Neural cell (in vitro differentiated cells): Measurements from ENCODE around the gene NGB.
A peak's percentile ranks its signal among the peaks of the same experiment; 100 is the strongest.

Experiments
- CTCF ChIP-seq: fragments of 450-650 bp; IDR thresholded peaks from 2 replicates; pipeline ENCODE4 v1.5.1; 2014; ENCODE audit warnings: antibody characterized with exemption, mild to moderate bottlenecking, moderate library complexity; ENCODE audit not compliant: poor library complexity, severe bottlenecking
- EP300 ChIP-seq: fragments of 450-650 bp; conservative IDR thresholded peaks from 2 replicates; pipeline ENCODE4 v1.6.1; 2014; ENCODE audit warnings: antibody characterized with exemption, mild to moderate bottlenecking, moderate library complexity; ENCODE audit not compliant: poor library complexity, severe bottlenecking
- EZH2 ChIP-seq: fragments of 200-600, 300-800 bp; shearing (Covaris generic), sonication (generic); IDR thresholded peaks from 2 replicates; pipeline ENCODE4 v1.6.1; 2014; ENCODE audit warnings: antibody characterized with exemption, low read length, borderline replicate concordance, mild to moderate bottlenecking; ENCODE audit not compliant: insufficient read depth, poor library complexity, severe bottlenecking
- MXI1 ChIP-seq: fragments of 450-650 bp; conservative IDR thresholded peaks from 2 replicates; pipeline ENCODE4 v1.6.1; 2014; ENCODE audit warnings: antibody characterized with exemption, mild to moderate bottlenecking; ENCODE audit not compliant: poor library complexity, severe bottlenecking
- POLR2AphosphoS5 ChIP-seq: IDR thresholded peaks from 2 replicates; pipeline ENCODE4 v1.6.1; 2012
- RAD21 ChIP-seq: fragments of 450-650 bp; conservative IDR thresholded peaks from 2 replicates; pipeline ENCODE4 v1.6.1; 2014; ENCODE audit warnings: antibody characterized with exemption, mild to moderate bottlenecking, moderate library complexity
- REST ChIP-seq: IDR thresholded peaks from 2 replicates; pipeline ENCODE4 v1.6.1; 2012; ENCODE audit warnings: borderline replicate concordance
- SMC3 ChIP-seq: fragments of 450-650 bp; conservative IDR thresholded peaks from 2 replicates; pipeline ENCODE4 v1.6.1; 2014; ENCODE audit warnings: antibody characterized with exemption, mild to moderate bottlenecking, moderate library complexity; ENCODE audit not compliant: poor library complexity
- TAF1 ChIP-seq: IDR thresholded peaks from 2 replicates; pipeline ENCODE4 v1.6.1; 2012; ENCODE audit warnings: low read depth

DNA sequence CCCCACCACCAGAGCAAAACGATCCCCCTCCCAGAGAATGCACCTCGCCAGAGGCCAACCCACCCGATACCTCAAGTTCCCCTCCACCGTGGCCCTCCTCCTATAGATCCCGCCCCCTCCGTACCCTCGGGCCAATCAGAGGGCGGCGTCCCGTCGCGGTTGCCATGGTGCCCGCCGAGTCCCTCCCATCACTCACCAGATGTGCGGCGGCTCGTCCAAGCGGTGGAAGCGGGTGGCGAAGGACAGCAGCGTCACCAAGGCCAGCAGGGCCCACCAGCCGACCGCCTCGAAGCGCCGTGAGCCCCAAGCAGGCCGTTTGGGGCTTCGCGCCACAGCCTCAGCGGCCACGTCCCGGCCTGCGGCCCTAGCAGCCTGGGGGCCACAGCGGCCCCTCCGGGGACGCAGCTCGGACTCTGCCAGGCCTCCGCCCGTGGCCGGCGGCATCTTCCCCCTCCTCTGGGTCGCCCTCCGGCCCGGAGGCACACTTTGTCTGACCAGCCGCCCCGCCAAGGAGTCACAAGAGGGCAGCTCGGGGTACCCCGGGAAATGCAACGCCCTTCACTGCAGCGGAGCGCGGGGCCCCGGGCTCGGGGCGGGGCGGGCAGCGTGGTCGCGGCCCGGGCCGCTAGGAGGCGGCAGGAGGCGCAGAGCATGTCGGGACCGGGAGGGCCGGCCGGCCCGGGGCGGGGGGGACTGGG is 49.4 kb upstream of the NGB start, which contains the start of gene POMT2:
- peak; percentile 75 for TF ChIP-seq MXI1
- TF ChIP-seq CTCF = peak; percentile 68
- no peak for TF ChIP-seq EZH2
- TF ChIP-seq EP300 = no peak
- TF ChIP-seq SMC3 = peak; percentile 46
- peak; percentile 83 for TF ChIP-seq POLR2AphosphoS5
- TF ChIP-seq RAD21 = no peak
- peak; percentile 15 for TF ChIP-seq REST
- TF ChIP-seq TAF1 = no peak
